ENCODE data around the gene TRIP6.

Gene TRIP6

GRCh38 chr7:100878685-100879084 is 11.5 kb downstream of the TRIP6 start:
- no peak overlapping the region for H3K4me3 ChIP-seq (ENCODE audit: low read depth, low read length)

GRCh38 chr7:100879685-100880261 is 12.6 kb downstream of the TRIP6 start:
- no peak overlapping the region for H3K4me3 ChIP-seq (ENCODE audit: low read depth, low read length)
- no peak for TF ChIP-seq CTCF (IDR thresholded peaks at IDR 0.05; ENCODE audit: low read depth, low read length)

More at GRCh38 chr7:100878685-100879084, 11.5 kb downstream of the TRIP6 start:
- no peak for TF ChIP-seq CTCF (IDR thresholded peaks at IDR 0.05; ENCODE audit: low read depth, low read length)

- no peak for TF ChIP-seq CTCF (IDR thresholded peaks at IDR 0.05; ENCODE audit: low read depth, low read length)
- no peak overlapping the region for H3K4me3 ChIP-seq (ENCODE audit: low read depth, low read length)
Observed at GRCh38 chr7:100880645-100881044, 13.5 kb downstream of the TRIP6 start.

GRCh38 chr7:100881136-100881535 is 13.9 kb downstream of the TRIP6 start:
- H3K4me3 ChIP-seq (ENCODE audit: low read depth, low read length), result no peak overlapping the region
- TF ChIP-seq CTCF (IDR thresholded peaks at IDR 0.05; ENCODE audit: low read depth, low read length), result no peak

GRCh38 chr7:100882201-100882600 is 15.0 kb downstream of the TRIP6 start:
- no peak for TF ChIP-seq CTCF (IDR thresholded peaks at IDR 0.05; ENCODE audit: low read depth, low read length)
- no peak overlapping the region for H3K4me3 ChIP-seq (ENCODE audit: low read depth, low read length)

- no peak overlapping the region for H3K4me3 ChIP-seq (ENCODE audit: low read depth, low read length)
- TF ChIP-seq CTCF (IDR thresholded peaks at IDR 0.05; ENCODE audit: low read depth, low read length), result no peak
Observed at GRCh38 chr7:100882785-100883526, 15.8 kb downstream of the TRIP6 start.

- no peak overlapping the region for H3K4me3 ChIP-seq (ENCODE audit: low read depth, low read length)
- TF ChIP-seq CTCF (IDR thresholded peaks at IDR 0.05; ENCODE audit: low read depth, low read length), result no peak
Observed at GRCh38 chr7:100884736-100885439, 17.7 kb downstream of the TRIP6 start.
